Right lobe of liver (tissue), 4 donors: Measurements from ENCODE around the gene PDZRN4.

Experiments
- CTCF ChIP-seq, 4 donors: fragments of 200-600 bp in 3 of 4; fragments of 450-650 bp in 1 of 4; IDR thresholded peaks; one replicate each; pipeline versions ENCODE4 v1.5.1 to v1.8.0; 2016 to 2022; ENCODE audit warnings: antibody characterized with exemption in 4 of 4, mild to moderate bottlenecking in 2 of 4
- POLR2A ChIP-seq: fragments of 450-650 bp; IDR thresholded peaks from one replicate; pipeline ENCODE4 v1.6.1; 2017; ENCODE audit warnings: antibody characterized with exemption, mild to moderate bottlenecking
- donor health status: DM: no; HTN: no; CAD: no.
- donor health status: DM: no; HTN: no; CAD: no.
- donor health status: DM: no; HTN: yes; CAD: no.

DNA sequence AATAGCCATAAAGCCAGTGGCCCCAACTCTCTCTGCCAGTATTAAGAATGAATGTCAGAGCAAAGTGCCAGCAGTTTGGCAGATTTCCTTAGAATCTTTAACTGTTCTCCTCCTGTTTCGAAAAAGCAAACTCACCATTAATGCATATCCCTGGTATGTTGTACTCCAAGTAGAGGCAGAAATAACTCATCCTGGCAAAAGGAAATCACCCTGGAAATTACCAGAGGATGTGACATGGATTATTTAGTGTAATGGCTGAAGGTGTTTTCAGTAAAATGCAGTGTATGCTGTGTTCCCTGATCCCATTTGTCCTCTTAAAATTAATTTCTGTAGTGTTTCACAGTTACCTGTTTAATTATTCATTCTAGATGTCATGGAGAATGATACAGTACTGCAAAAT, 105.3 kb downstream of the PDZRN4 start:
- TF ChIP-seq CTCF (IDR thresholded peaks at IDR 0.05) (no peak), POLR2A (no peak)
